Thyroid gland (tissue), 4 donors: Measurements from ENCODE around the gene DISC1. TPM values are rescaled to one million over a fixed set of nuclear protein-coding genes. Genes with fewer than 3 reads are reported as not detected.
A peak's percentile ranks its signal among the peaks of the same experiment; 100 is the strongest.

ENCODE experiments used
- DNase-seq, 2 donors: peaks; one replicate each; pipeline ENCODE4 v3.0.0-alpha.2; 2019
- H3K27ac ChIP-seq, 3 donors: fragments of 200-600 bp; sonication (generic); 1 replicate in 2 of 3; 2 replicates in 1 of 3; pipeline ENCODE4 v1.5.1; 2016 to 2019; ENCODE audit warnings: mild to moderate bottlenecking in 1 of 3, moderate library complexity in 1 of 3
- H3K27me3 ChIP-seq: fragments of 200-600 bp; sonication (generic); one replicate; pipeline ENCODE4 v1.5.1; 2019
- H3K36me3 ChIP-seq, 2 donors: fragments of 200-600 bp; sonication (generic); one replicate each; pipeline ENCODE4 v1.5.1; 2016 to 2019
- H3K4me1 ChIP-seq, 2 donors: fragments of 200-600 bp; sonication (generic); one replicate each; pipeline ENCODE4 v1.5.1; 2017 to 2019
- H3K4me3 ChIP-seq, 3 donors: fragments of 200-600 bp; sonication (generic); replicated peaks in 1 of 3; 1 replicate in 2 of 3; 2 replicates in 1 of 3; pipeline ENCODE4 v1.5.1; 2016; ENCODE audit warnings: mild to moderate bottlenecking in 1 of 3
- H3K9me3 ChIP-seq: fragments of 200-600 bp; sonication (generic); one replicate; pipeline ENCODE4 v1.5.1; 2017
- CTCF ChIP-seq, 6 experiments: fragments of 200-600 bp in 3 of 6; fragments of 450-650 bp in 3 of 6; sonication (generic) in 3 of 6; IDR thresholded peaks; one replicate each; pipeline ENCODE4 v1.5.1; 2016 to 2019; ENCODE audit warnings: antibody characterized with exemption in 6 of 6, mild to moderate bottlenecking in 2 of 6, inconsistent platforms in 1 of 6, moderate library complexity in 1 of 6
- POLR2A ChIP-seq, 2 donors: fragments of 450-650 bp; IDR thresholded peaks; one replicate each; pipeline ENCODE4 v1.6.1; 2017; ENCODE audit warnings: antibody characterized with exemption in 2 of 2, mild to moderate bottlenecking in 2 of 2, moderate library complexity in 1 of 2
- WGBS, 2 donors: methylation state at CpG; one replicate each; pipeline ENCODE4 v1.1.5; 2017; 5-methylcytosine and 5-hydroxymethylcytosine counted together
- intact Hi-C: fragments of 100-400 bp; cut with DNase I; formaldehyde crosslinking; loops from one replicate; pipeline ENCODE4 v1.15.1; 2023
- total RNA-seq, 4 donors: library from RNA; depleted of rRNA; stranded (reverse); fragments of >200 nt; gene quantifications; one replicate each; pipeline ENCODE4 v1.2.3, GENCODE V29; 2016

DISC1 gene
- total RNA-seq, result 10 to 100 TPM in 1 of 4 donors, 1 to 10 TPM in 3; 6.9 to 17.7 (median 9.8) TPM

- H3K27ac ChIP-seq, result peak within 1 kb of the TSS in 2 of 3 donors; percentile 71 to 90
- H3K27me3 ChIP-seq, result no peaks in the 10 kb centered on the region
- no peaks in the 10 kb centered on the region for H3K9me3 ChIP-seq
- H3K4me1 ChIP-seq, result peaks cover 0 to 12% of the 10 kb centered on the region in 2 donors
- H3K36me3 ChIP-seq, result no peaks in the 10 kb centered on the region
- TF ChIP-seq CTCF (IDR thresholded peaks at IDR 0.05) (no peak), POLR2A (IDR thresholded peaks at IDR 0.05) (peak in 1 of 2 donors; percentile 35)
- H3K4me3 ChIP-seq, result peak within 1 kb of the TSS; percentile 63 to 87 (median 83)
- intact Hi-C loops, result no loop called here
- DNase-seq, result peak; percentile 74 to 83
- 0% methylated on average over 4 to 17 of the region's 38 CpGs for WGBS, 2 donors
Observed at GRCh38 chr1:231626535-231626950, at the start of gene DISC1. DISC1 (plus strand) TSS chr1:231626790; CDS start chr1:231626868, 78 bp downstream.

- Histone ChIP-seq H3K27ac (no peak overlapping the region), H3K9me3 (no peaks in the 10 kb centered on the region), H3K4me3 (no peak overlapping the region), H3K4me1 (no peaks in the 10 kb centered on the region), H3K27me3 (no peaks in the 10 kb centered on the region), H3K36me3 (no peaks in the 10 kb centered on the region)
- DNase-seq, result no peak
- intact Hi-C loops, result no loop called here
- TF ChIP-seq CTCF (IDR thresholded peaks at IDR 0.05) (no peak), POLR2A (IDR thresholded peaks at IDR 0.05) (no peak)
- WGBS, 2 donors, result 88 to 92% methylated on average over 11 of the region's 11 CpGs
Observed at GRCh38 chr1:231576804-231577718, 49.5 kb upstream of the DISC1 start.

GRCh38 chr1:231580874-231581273, 45.7 kb upstream of the DISC1 start:
- no peak overlapping the region for H3K4me3 ChIP-seq
- no peak for TF ChIP-seq POLR2A (IDR thresholded peaks at IDR 0.05)
- no peak overlapping the region for H3K27ac ChIP-seq
- DNase-seq, result no peak
- no peaks in the 10 kb centered on the region for H3K9me3 ChIP-seq
- no peaks in the 10 kb centered on the region for H3K36me3 ChIP-seq
- 85 to 89% methylated on average over 1 of the region's 1 CpG for WGBS, 2 donors
- no peaks in the 10 kb centered on the region for H3K4me1 ChIP-seq
- intact Hi-C loops, result no loop called here
- H3K27me3 ChIP-seq, result no peaks in the 10 kb centered on the region

- Histone ChIP-seq H3K27ac (no peak overlapping the region), H3K4me1 (no peaks in the 10 kb centered on the region), H3K36me3 (no peaks in the 10 kb centered on the region), H3K4me3 (no peak overlapping the region), H3K9me3 (no peaks in the 10 kb centered on the region), H3K27me3 (no peaks in the 10 kb centered on the region)
- intact Hi-C loops, result no loop called here
- WGBS, 2 donors, result 87 to 88% methylated on average over 2 of the region's 2 CpGs
- TF ChIP-seq CTCF (IDR thresholded peaks at IDR 0.05), result no peak
- TF ChIP-seq POLR2A (IDR thresholded peaks at IDR 0.05), result no peak
- DNase-seq, result no peak
Observed at GRCh38 chr1:231581859-231582258, 44.7 kb upstream of the DISC1 start.

- Histone ChIP-seq H3K4me1 (no peaks in the 10 kb centered on the region), H3K9me3 (no peaks in the 10 kb centered on the region), H3K4me3 (no peak overlapping the region), H3K27ac (no peak overlapping the region), H3K27me3 (no peaks in the 10 kb centered on the region), H3K36me3 (no peaks in the 10 kb centered on the region)
- 92 to 94% methylated on average over 6 of the region's 6 CpGs for WGBS, 2 donors
- intact Hi-C loops, result no loop called here
- no peak for TF ChIP-seq CTCF (IDR thresholded peaks at IDR 0.05)
- no peak for TF ChIP-seq POLR2A (IDR thresholded peaks at IDR 0.05)
- DNase-seq, result no peak
Observed at GRCh38 chr1:231583376-231583775, 43.2 kb upstream of the DISC1 start.
